ENCODE measurements around the gene CERS6.

Gene CERS6

GRCh38 chr2:168499500-168499899, 43.4 kb downstream of the CERS6 start:
- ATAC-seq: no peak
- TF ChIP-seq TCF4 (CRISPR knock-in tag; IDR thresholded peaks at IDR 0.05; ENCODE audit: borderline replicate concordance): no peak
- no peak for TF ChIP-seq SNAI2 (CRISPR knock-in tag; IDR thresholded peaks at IDR 0.05)
- no peak for TF ChIP-seq ESRRG (CRISPR knock-in tag; IDR thresholded peaks at IDR 0.05)
- no peak for TF ChIP-seq GLIS3 (CRISPR knock-in tag; IDR thresholded peaks at IDR 0.05)
- no peak for TF ChIP-seq ZNF565 (CRISPR knock-in tag; conservative IDR thresholded peaks at IDR 0.05; ENCODE audit: low read depth)
- TF ChIP-seq ZNF70 (CRISPR knock-in tag; IDR thresholded peaks at IDR 0.05): no peak
- no peak for TF ChIP-seq ZC3H10 (CRISPR knock-in tag; IDR thresholded peaks at IDR 0.05)
- TF ChIP-seq ZNF8 (CRISPR knock-in tag; IDR thresholded peaks at IDR 0.05): no peak
- TF ChIP-seq ZFP30 (CRISPR knock-in tag; IDR thresholded peaks at IDR 0.05): no peak
- no peak for TF ChIP-seq BACH2 (CRISPR knock-in tag; IDR thresholded peaks at IDR 0.05; ENCODE audit: borderline replicate concordance)
- TF ChIP-seq CSDC2 (CRISPR knock-in tag; IDR thresholded peaks at IDR 0.05): no peak
- no peak for TF ChIP-seq ZFP3 (CRISPR knock-in tag; IDR thresholded peaks at IDR 0.05)
- no peak for TF ChIP-seq CREB5 (CRISPR knock-in tag; IDR thresholded peaks at IDR 0.05; ENCODE audit: low read depth)
- no peak for TF ChIP-seq RARB (CRISPR knock-in tag; IDR thresholded peaks at IDR 0.05)
- TF ChIP-seq ARNTL (CRISPR knock-in tag; IDR thresholded peaks at IDR 0.05; ENCODE audit: borderline replicate concordance, low read depth): no peak

GRCh38 chr2:168500516-168500915, 44.4 kb downstream of the CERS6 start:
- TF ChIP-seq PPARA (CRISPR knock-in tag; IDR thresholded peaks at IDR 0.05; ENCODE audit: borderline replicate concordance) (no peak), ZNF70 (CRISPR knock-in tag; IDR thresholded peaks at IDR 0.05) (no peak), GLIS3 (CRISPR knock-in tag; IDR thresholded peaks at IDR 0.05) (no peak), OSR1 (CRISPR knock-in tag; IDR thresholded peaks at IDR 0.05) (no peak), TCF4 (CRISPR knock-in tag; IDR thresholded peaks at IDR 0.05; ENCODE audit: borderline replicate concordance) (no peak), ZNF8 (CRISPR knock-in tag; IDR thresholded peaks at IDR 0.05) (no peak), ZNF565 (CRISPR knock-in tag; conservative IDR thresholded peaks at IDR 0.05; ENCODE audit: low read depth) (no peak), ZFP30 (CRISPR knock-in tag; IDR thresholded peaks at IDR 0.05) (no peak), SNAI2 (CRISPR knock-in tag; IDR thresholded peaks at IDR 0.05) (no peak), CREB5 (CRISPR knock-in tag; IDR thresholded peaks at IDR 0.05; ENCODE audit: low read depth) (no peak), TOX (CRISPR knock-in tag; IDR thresholded peaks at IDR 0.05; ENCODE audit: borderline replicate concordance) (no peak), ISL1 (CRISPR knock-in tag; IDR thresholded peaks at IDR 0.05) (no peak), BACH2 (CRISPR knock-in tag; IDR thresholded peaks at IDR 0.05; ENCODE audit: borderline replicate concordance) (no peak), RARB (CRISPR knock-in tag; IDR thresholded peaks at IDR 0.05) (no peak), TSHZ2 (CRISPR knock-in tag; IDR thresholded peaks at IDR 0.05) (no peak)
- TF ChIP-seq, protein P1, sequence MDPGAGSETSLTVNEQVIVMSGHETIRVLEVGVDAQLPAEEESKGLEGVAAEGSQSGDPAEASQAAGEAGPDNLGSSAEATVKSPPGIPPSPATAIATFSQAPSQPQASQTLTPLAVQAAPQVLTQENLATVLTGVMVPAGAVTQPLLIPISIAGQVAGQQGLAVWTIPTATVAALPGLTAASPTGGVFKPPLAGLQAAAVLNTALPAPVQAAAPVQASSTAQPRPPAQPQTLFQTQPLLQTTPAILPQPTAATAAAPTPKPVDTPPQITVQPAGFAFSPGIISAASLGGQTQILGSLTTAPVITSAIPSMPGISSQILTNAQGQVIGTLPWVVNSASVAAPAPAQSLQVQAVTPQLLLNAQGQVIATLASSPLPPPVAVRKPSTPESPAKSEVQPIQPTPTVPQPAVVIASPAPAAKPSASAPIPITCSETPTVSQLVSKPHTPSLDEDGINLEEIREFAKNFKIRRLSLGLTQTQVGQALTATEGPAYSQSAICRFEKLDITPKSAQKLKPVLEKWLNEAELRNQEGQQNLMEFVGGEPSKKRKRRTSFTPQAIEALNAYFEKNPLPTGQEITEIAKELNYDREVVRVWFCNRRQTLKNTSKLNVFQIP (CRISPR knock-in tag; IDR thresholded peaks at IDR 0.05; ENCODE audit: borderline replicate concordance, low read depth): no peak
- TF ChIP-seq, protein P2, sequence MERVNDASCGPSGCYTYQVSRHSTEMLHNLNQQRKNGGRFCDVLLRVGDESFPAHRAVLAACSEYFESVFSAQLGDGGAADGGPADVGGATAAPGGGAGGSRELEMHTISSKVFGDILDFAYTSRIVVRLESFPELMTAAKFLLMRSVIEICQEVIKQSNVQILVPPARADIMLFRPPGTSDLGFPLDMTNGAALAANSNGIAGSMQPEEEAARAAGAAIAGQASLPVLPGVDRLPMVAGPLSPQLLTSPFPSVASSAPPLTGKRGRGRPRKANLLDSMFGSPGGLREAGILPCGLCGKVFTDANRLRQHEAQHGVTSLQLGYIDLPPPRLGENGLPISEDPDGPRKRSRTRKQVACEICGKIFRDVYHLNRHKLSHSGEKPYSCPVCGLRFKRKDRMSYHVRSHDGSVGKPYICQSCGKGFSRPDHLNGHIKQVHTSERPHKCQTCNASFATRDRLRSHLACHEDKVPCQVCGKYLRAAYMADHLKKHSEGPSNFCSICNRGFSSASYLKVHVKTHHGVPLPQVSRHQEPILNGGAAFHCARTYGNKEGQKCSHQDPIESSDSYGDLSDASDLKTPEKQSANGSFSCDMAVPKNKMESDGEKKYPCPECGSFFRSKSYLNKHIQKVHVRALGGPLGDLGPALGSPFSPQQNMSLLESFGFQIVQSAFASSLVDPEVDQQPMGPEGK (CRISPR knock-in tag; IDR thresholded peaks at IDR 0.05; ENCODE audit: borderline replicate concordance): no peak
- TF ChIP-seq, protein P3, sequence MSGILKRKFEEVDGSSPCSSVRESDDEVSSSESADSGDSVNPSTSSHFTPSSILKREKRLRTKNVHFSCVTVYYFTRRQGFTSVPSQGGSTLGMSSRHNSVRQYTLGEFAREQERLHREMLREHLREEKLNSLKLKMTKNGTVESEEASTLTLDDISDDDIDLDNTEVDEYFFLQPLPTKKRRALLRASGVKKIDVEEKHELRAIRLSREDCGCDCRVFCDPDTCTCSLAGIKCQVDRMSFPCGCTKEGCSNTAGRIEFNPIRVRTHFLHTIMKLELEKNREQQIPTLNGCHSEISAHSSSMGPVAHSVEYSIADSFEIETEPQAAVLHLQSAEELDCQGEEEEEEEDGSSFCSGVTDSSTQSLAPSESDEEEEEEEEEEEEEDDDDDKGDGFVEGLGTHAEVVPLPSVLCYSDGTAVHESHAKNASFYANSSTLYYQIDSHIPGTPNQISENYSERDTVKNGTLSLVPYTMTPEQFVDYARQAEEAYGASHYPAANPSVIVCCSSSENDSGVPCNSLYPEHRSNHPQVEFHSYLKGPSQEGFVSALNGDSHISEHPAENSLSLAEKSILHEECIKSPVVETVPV (CRISPR knock-in tag; IDR thresholded peaks at IDR 0.05): no peak
- ATAC-seq: no peak
